ENCODE data around the gene CSNK2A2.

The CSNK2A2 gene

DNA sequence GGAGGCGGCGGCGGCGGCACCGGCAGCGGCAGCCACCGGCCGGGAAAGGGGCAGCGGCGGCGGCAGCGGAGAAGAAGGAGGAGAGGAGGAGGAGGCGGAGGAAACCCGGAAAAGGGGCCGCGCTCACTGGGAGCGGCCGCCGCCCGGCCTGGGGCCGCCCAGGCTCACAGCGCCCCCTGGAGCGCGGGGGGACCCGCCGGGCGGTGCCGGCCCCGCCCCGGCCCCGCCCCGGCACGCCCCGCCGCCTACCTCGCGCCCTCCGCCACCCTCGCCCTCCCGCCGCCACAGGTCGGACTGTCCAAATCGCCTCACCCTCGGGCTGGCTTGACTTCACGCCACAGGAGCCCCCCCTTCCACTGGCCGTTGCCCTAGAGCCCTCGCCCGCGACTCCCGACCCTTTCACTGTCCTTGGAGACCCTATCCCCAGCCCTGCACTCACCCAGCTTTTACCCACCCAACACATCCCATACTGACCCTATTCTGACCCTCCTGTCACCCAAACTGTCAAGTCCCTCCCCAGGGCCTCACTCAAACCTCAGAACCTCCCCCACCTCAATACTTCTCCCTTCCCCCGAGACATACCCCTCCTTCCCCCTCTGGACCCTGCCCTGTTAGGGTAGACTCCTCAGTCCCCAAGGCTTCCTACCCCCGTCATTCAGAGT lies at the start of gene CSNK2A2:
TSS of gene CSNK2A2 (minus strand) at position 85 of the 662 bp plus-strand sequence. CDS start 370 bp downstream, outside the sequence.
- TF ChIP-seq, protein P1, sequence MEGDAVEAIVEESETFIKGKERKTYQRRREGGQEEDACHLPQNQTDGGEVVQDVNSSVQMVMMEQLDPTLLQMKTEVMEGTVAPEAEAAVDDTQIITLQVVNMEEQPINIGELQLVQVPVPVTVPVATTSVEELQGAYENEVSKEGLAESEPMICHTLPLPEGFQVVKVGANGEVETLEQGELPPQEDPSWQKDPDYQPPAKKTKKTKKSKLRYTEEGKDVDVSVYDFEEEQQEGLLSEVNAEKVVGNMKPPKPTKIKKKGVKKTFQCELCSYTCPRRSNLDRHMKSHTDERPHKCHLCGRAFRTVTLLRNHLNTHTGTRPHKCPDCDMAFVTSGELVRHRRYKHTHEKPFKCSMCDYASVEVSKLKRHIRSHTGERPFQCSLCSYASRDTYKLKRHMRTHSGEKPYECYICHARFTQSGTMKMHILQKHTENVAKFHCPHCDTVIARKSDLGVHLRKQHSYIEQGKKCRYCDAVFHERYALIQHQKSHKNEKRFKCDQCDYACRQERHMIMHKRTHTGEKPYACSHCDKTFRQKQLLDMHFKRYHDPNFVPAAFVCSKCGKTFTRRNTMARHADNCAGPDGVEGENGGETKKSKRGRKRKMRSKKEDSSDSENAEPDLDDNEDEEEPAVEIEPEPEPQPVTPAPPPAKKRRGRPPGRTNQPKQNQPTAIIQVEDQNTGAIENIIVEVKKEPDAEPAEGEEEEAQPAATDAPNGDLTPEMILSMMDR (IDR thresholded peaks at IDR 0.05; ENCODE audit: low read length): 0 out of 2 replicates have a peak, but pooled peaks have one; percentile 3
- no peak for TF ChIP-seq EZH2phosphoT487 (IDR thresholded peaks at IDR 0.05; ENCODE audit: low read length)
- H3K79me2 ChIP-seq (ENCODE audit: low read length): peaks cover 38% of the 10 kb centered on the region
- peak within 1 kb of the TSS; percentile 95 for H2AFZ ChIP-seq (ENCODE audit: low read length)
- no peaks in the 10 kb centered on the region for H3K9me3 ChIP-seq (replicated peaks; ENCODE audit: insufficient read depth, low read length)
- no peaks in the 10 kb centered on the region for H3F3A ChIP-seq (ENCODE audit: insufficient read depth, low read length)
- peaks cover 4% of the 10 kb centered on the region; the same call in 1 of the 2 replicates for H3K36me3 ChIP-seq (replicated peaks; ENCODE audit: insufficient read depth, low read length)
- H3K9ac ChIP-seq (ENCODE audit: low read length): peak within 1 kb of the TSS; percentile 71
- peak; percentile 75 for DNase-seq
- peak within 1 kb of the TSS; percentile 96 for H3K4me2 ChIP-seq (ENCODE audit: low read depth, low read length)
- no peaks in the 10 kb centered on the region for H3K9me2 ChIP-seq (replicated peaks; ENCODE audit: insufficient read depth, low read length)
- no peak within 1 kb of the TSS for H3K27ac ChIP-seq (ENCODE audit: low read length)
- no peaks in the 10 kb centered on the region for H3K4me1 ChIP-seq (ENCODE audit: low read length)
- H3K4me3 ChIP-seq (ENCODE audit: low read length): peak within 1 kb of the TSS; percentile 87
- no peaks in the 10 kb centered on the region for H3K27me3 ChIP-seq (replicated peaks; ENCODE audit: insufficient read depth, low read length)
- H4K20me1 ChIP-seq (ENCODE audit: insufficient read depth, low read length): no peaks in the 10 kb centered on the region

DNA sequence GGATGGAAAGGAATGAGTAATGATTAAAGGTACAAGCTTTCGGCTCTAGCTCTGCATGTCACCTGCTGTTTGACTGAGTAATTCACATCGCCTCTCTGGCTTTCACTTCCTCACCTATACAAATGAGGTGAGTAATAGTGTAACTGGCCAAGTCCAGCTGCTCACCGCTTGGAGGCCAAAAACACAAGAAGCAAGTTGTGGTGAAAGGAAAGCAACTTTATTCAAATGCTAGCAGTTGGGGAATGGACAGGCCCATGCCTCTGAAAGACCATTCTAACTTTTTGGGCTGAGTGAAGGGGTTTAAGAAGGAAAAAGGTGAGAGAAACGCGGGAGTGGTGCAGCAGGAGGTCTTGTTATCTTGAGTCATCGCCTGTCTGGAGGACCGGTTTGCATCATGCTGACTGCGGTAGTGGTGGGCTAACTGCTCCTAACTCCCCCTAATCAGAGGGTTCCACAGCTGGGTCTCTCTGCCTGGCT lies 45.7 kb upstream of the CSNK2A2 start:
- peak; percentile 77 for DNase-seq
- no peak overlapping the region for H3K4me3 ChIP-seq (ENCODE audit: low read length)

DNA sequence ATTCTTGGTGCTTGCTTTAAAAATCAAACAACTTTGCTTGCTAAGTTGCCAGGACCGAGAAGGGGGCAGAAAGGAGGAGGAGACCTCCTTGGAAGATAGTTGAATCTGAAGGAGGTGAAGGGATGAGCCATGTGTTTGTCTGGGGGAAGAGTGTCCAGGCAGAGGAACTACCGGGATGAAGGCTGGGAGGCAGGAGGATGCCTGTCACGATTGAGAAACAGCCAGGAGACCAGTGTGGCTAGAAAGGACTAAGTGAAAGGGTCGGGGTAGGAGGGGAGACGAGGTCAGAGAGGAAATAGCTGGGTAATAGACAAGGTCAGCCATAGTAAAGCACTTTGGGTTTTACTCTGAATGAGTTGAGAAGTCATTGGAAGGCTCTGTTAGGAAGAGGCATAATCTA lies 38.9 kb upstream of the CSNK2A2 start:
- H3K79me2 ChIP-seq (ENCODE audit: low read length): no peaks in the 10 kb centered on the region
- no peak overlapping the region for H3K27ac ChIP-seq (ENCODE audit: low read length)
- H4K20me1 ChIP-seq (ENCODE audit: insufficient read depth, low read length): no peaks in the 10 kb centered on the region
- 0 out of 2 replicates have a peak overlapping the region, but pooled peaks have one; percentile 93 for H2AFZ ChIP-seq (ENCODE audit: low read length)
- H3K9me2 ChIP-seq (replicated peaks; ENCODE audit: insufficient read depth, low read length): no peaks in the 10 kb centered on the region
- no peaks in the 10 kb centered on the region for H3K9me3 ChIP-seq (replicated peaks; ENCODE audit: insufficient read depth, low read length)
- H3K27me3 ChIP-seq (replicated peaks; ENCODE audit: insufficient read depth, low read length): no peaks in the 10 kb centered on the region
- TF ChIP-seq, protein P1 (IDR thresholded peaks at IDR 0.05; ENCODE audit: low read length): no peak
- no peak for TF ChIP-seq EZH2 (optimal IDR thresholded peaks at IDR 0.05; ENCODE audit: low read depth, low read length)
- TF ChIP-seq EZH2phosphoT487 (IDR thresholded peaks at IDR 0.05; ENCODE audit: low read length): no peak
- DNase-seq: no peak
- H3K4me2 ChIP-seq (ENCODE audit: low read depth, low read length): peak overlapping the region; percentile 74; the same call in 1 of the 2 replicates
- H3K9ac ChIP-seq (ENCODE audit: low read length): no peak overlapping the region
- H3K36me3 ChIP-seq (replicated peaks; ENCODE audit: insufficient read depth, low read length): no peaks in the 10 kb centered on the region
- no peaks in the 10 kb centered on the region for H3F3A ChIP-seq (ENCODE audit: insufficient read depth, low read length)
- 0 out of 2 replicates have a peak, but pooled peaks cover 3% of the 10 kb centered on the region for H3K4me1 ChIP-seq (ENCODE audit: low read length)
- no peak overlapping the region for H3K4me3 ChIP-seq (ENCODE audit: low read length)

More for the DNA sequence above, 45.7 kb upstream of the CSNK2A2 start:
- Histone ChIP-seq H3K27me3 (replicated peaks; ENCODE audit: insufficient read depth, low read length) (no peaks in the 10 kb centered on the region), H4K20me1 (ENCODE audit: insufficient read depth, low read length) (no peaks in the 10 kb centered on the region), H3K9me3 (replicated peaks; ENCODE audit: insufficient read depth, low read length) (no peaks in the 10 kb centered on the region), H3F3A (ENCODE audit: insufficient read depth, low read length) (no peaks in the 10 kb centered on the region), H3K27ac (ENCODE audit: low read length) (no peak overlapping the region; the same call in 1 of the 2 replicates), H3K9me2 (replicated peaks; ENCODE audit: insufficient read depth, low read length) (no peaks in the 10 kb centered on the region), H3K36me3 (replicated peaks; ENCODE audit: insufficient read depth, low read length) (no peaks in the 10 kb centered on the region), H3K4me1 (ENCODE audit: low read length) (peaks cover 10% of the 10 kb centered on the region), H3K9ac (ENCODE audit: low read length) (no peak overlapping the region), H3K4me2 (ENCODE audit: low read depth, low read length) (peak overlapping the region; percentile 13; the same call in 1 of the 2 replicates), H3K79me2 (ENCODE audit: low read length) (no peaks in the 10 kb centered on the region), H2AFZ (ENCODE audit: low read length) (peak overlapping the region; percentile 40)
- TF ChIP-seq, protein P1 (IDR thresholded peaks at IDR 0.05; ENCODE audit: low read length): peak; percentile 41
- no peak for TF ChIP-seq EZH2 (optimal IDR thresholded peaks at IDR 0.05; ENCODE audit: low read depth, low read length)

Measured in MM.1S (cell line).